Tibial nerve (tissue), 4 donors: Measurements from ENCODE around the gene PLXDC2. TPM values are rescaled to one million over a fixed set of nuclear protein-coding genes. Genes with fewer than 3 reads are reported as not detected.

Experiments
- DNase-seq, 2 donors: peaks; one replicate each; pipeline ENCODE4 v3.0.0-alpha.2; 2019; ENCODE audit warnings: low spot score in 2 of 2
- H3K27ac ChIP-seq, 4 donors: fragments of 200-600 bp; sonication (generic) in 3 of 4; one replicate each; pipeline ENCODE4 v1.5.1; 2017 to 2019; ENCODE audit warnings: mild to moderate bottlenecking in 1 of 4
- H3K27me3 ChIP-seq, 2 donors: fragments of 200-600 bp; sonication (generic) in 1 of 2; one replicate each; pipeline versions ENCODE4 v1.5.1 to v1.6.0; 2017 to 2019
- H3K36me3 ChIP-seq, 3 donors: fragments of 200-600 bp; sonication (generic); one replicate each; pipeline ENCODE4 v1.5.1; 2018 to 2019
- H3K4me1 ChIP-seq, 4 donors: fragments of 200-600 bp; sonication (generic) in 3 of 4; one replicate each; pipeline ENCODE4 v1.5.1; 2017 to 2019
- H3K4me3 ChIP-seq, 4 donors: fragments of 200-600 bp; sonication (generic) in 3 of 4; one replicate each; pipeline ENCODE4 v1.5.1; 2017 to 2019; ENCODE audit warnings: mild to moderate bottlenecking in 1 of 4, moderate library complexity in 1 of 4
- H3K9me3 ChIP-seq, 4 donors: fragments of 200-600 bp; sonication (generic) in 3 of 4; one replicate each; pipeline ENCODE4 v1.5.1; 2017 to 2019
- EP300 ChIP-seq, 2 donors: sonication (generic); formaldehyde crosslinking; IDR thresholded peaks; one replicate each; pipeline ENCODE4 v1.6.1; 2017; ENCODE audit warnings: antibody characterized with exemption in 2 of 2, mild to moderate bottlenecking in 1 of 2
- POLR2A ChIP-seq, 2 donors: fragments of 450-650 bp; IDR thresholded peaks; one replicate each; pipeline ENCODE4 v1.6.1; 2017; ENCODE audit warnings: antibody characterized with exemption in 2 of 2, mild to moderate bottlenecking in 2 of 2, moderate library complexity in 2 of 2
- WGBS, 2 donors: methylation state at CpG; one replicate each; pipeline ENCODE4 v1.1.5; 2018; 5-methylcytosine and 5-hydroxymethylcytosine counted together
- small RNA-seq: library from RNA; depleted of rRNA; stranded (forward); fragments of <200 nt; gene quantifications from one replicate; pipeline ENCODE3, GENCODE V24; 2016
- total RNA-seq, 4 donors: library from RNA; depleted of rRNA; stranded (reverse); fragments of >200 nt; gene quantifications; one replicate each; pipeline ENCODE4 v1.1.0, GENCODE V29; 2016
- TF ChIP-seq, protein P1 (sequence below), 5 experiments: fragments of 200-600 bp in 3 of 5; fragments of 450-650 bp in 2 of 5; sonication (generic) in 3 of 5; IDR thresholded peaks; one replicate each; pipeline ENCODE4 v1.5.1; 2016 to 2019; ENCODE audit warnings: antibody characterized with exemption in 5 of 5, mild to moderate bottlenecking in 3 of 5, moderate library complexity in 2 of 5

Gene PLXDC2
- total RNA-seq, 4 donors from 2014 or later = 55.2 to 79.2 (median 74.5) TPM

DNA sequence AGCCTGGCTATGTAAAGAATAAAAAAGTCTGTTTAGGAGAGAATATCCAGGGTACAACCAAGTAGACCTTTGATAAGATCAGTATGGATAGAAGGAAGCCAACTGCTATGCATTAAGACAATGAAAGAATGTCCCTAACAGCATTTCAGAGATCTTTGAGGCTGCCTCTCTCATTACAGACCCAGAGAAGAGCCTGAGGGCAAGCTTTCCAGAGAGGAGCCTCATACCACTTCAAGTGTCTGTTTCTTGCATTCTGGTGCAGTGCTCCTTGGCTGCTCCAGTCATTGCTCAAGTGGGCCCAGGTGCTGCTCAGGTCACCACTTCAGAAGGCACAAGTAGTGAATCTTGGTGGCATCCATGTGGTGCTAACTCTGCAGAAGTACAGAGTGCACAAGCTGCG lies 514.0 kb downstream of the PLXDC2 start:
- DNase-seq = no peak
- peaks cover 0 to 8% (median 0%) of the 10 kb centered on the region in 4 donors for H3K9me3 ChIP-seq

DNA sequence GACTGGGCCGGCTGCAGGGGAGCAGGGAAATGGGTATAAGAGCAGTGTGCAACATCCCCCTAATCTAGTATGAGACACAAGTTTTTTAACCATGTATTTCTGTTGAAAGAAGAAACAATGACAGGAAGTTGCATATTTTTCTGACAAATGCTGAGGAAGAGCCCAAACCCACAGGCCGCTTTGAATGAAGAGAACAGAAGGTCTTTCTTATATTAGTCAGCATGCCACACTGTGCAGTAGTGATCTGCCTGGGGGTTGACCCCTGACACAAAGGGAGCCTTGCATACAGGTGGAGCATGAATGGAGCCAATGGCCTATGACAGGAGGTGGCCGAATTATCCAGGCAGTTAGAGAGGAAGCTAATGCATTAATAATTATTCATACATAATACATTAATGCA lies 518.3 kb downstream of the PLXDC2 start:
- DNase-seq = no peak
- no peaks in the 10 kb centered on the region for H3K36me3 ChIP-seq
- H3K27ac ChIP-seq = no peak overlapping the region
- H3K27me3 ChIP-seq = no peaks in the 10 kb centered on the region
- no peak overlapping the region for H3K4me3 ChIP-seq
- H3K4me1 ChIP-seq = no peaks in the 10 kb centered on the region
- peaks cover 0 to 6% (median 0%) of the 10 kb centered on the region in 4 donors for H3K9me3 ChIP-seq
- TF ChIP-seq, protein P1, sequence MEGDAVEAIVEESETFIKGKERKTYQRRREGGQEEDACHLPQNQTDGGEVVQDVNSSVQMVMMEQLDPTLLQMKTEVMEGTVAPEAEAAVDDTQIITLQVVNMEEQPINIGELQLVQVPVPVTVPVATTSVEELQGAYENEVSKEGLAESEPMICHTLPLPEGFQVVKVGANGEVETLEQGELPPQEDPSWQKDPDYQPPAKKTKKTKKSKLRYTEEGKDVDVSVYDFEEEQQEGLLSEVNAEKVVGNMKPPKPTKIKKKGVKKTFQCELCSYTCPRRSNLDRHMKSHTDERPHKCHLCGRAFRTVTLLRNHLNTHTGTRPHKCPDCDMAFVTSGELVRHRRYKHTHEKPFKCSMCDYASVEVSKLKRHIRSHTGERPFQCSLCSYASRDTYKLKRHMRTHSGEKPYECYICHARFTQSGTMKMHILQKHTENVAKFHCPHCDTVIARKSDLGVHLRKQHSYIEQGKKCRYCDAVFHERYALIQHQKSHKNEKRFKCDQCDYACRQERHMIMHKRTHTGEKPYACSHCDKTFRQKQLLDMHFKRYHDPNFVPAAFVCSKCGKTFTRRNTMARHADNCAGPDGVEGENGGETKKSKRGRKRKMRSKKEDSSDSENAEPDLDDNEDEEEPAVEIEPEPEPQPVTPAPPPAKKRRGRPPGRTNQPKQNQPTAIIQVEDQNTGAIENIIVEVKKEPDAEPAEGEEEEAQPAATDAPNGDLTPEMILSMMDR (IDR thresholded peaks at IDR 0.05) = no peak
- no peak for TF ChIP-seq EP300 (IDR thresholded peaks at IDR 0.05)
- no peak for TF ChIP-seq POLR2A (IDR thresholded peaks at IDR 0.05)
- 90 to 92% methylated on average over 3 of the region's 3 CpGs for WGBS, 2 donors

More for the DNA sequence above, 514.0 kb downstream of the PLXDC2 start:
- H3K4me3 ChIP-seq = no peak overlapping the region
- TF ChIP-seq, protein P1 (IDR thresholded peaks at IDR 0.05) = no peak
- no peak for TF ChIP-seq POLR2A (IDR thresholded peaks at IDR 0.05)
- no peak for TF ChIP-seq EP300 (IDR thresholded peaks at IDR 0.05)
- no peaks in the 10 kb centered on the region for H3K36me3 ChIP-seq
- no peak overlapping the region for H3K27ac ChIP-seq
- no peaks in the 10 kb centered on the region for H3K4me1 ChIP-seq
- 83 to 100% methylated on average over 1 of the region's 1 CpG for WGBS, 2 donors
- H3K27me3 ChIP-seq = no peaks in the 10 kb centered on the region

Small RNA genes lying within 50 kb of the gene (small RNA-seq; reads per million reads assigned to genes)
- not detected for gene RNU6-1212P
